ENCODE measurements around the gene CLDN7.

CLDN7 gene

GRCh38 chr17:7239091-7240027 is 22.9 kb downstream of the CLDN7 start, which contains the start of gene PHF23:
Gene PHF23, minus strand, starts transcription at chr17:7239457. Its CDS starts 178 bp downstream, at chr17:7239279.
- TF ChIP-seq GATA2 (IDR thresholded peaks at IDR 0.05; ENCODE audit: low read depth, low read length) = no peak
- TF ChIP-seq GATA3 (IDR thresholded peaks at IDR 0.05; ENCODE audit: low read depth, low read length) = no peak

- TF ChIP-seq GATA2 (IDR thresholded peaks at IDR 0.05; ENCODE audit: low read depth, low read length) (no peak), GATA3 (IDR thresholded peaks at IDR 0.05; ENCODE audit: low read depth, low read length) (no peak)
These were observed 23.7 kb downstream of the CLDN7 start for GRCh38 chr17:7238420-7239090.

- TF ChIP-seq GATA3 (IDR thresholded peaks at IDR 0.05; ENCODE audit: low read depth, low read length) = no peak
- no peak for TF ChIP-seq GATA2 (IDR thresholded peaks at IDR 0.05; ENCODE audit: low read depth, low read length)
These were observed 24.4 kb downstream of the CLDN7 start for GRCh38 chr17:7237761-7238419.

GRCh38 chr17:7237266-7237760 is 25.0 kb downstream of the CLDN7 start:
- TF ChIP-seq GATA2 (IDR thresholded peaks at IDR 0.05; ENCODE audit: low read depth, low read length) (0 out of 2 replicates have a peak, but pooled peaks have one; percentile 19), GATA3 (IDR thresholded peaks at IDR 0.05; ENCODE audit: low read depth, low read length) (no peak)

GRCh38 chr17:7236808-7237207 is 25.5 kb downstream of the CLDN7 start:
- TF ChIP-seq GATA3 (IDR thresholded peaks at IDR 0.05; ENCODE audit: low read depth, low read length) (no peak), GATA2 (IDR thresholded peaks at IDR 0.05; ENCODE audit: low read depth, low read length) (no peak)

- no peak for TF ChIP-seq GATA3 (IDR thresholded peaks at IDR 0.05; ENCODE audit: low read depth, low read length)
- no peak for TF ChIP-seq GATA2 (IDR thresholded peaks at IDR 0.05; ENCODE audit: low read depth, low read length)
These were observed 26.3 kb downstream of the CLDN7 start for GRCh38 chr17:7235693-7236665.

- no peak for TF ChIP-seq GATA2 (IDR thresholded peaks at IDR 0.05; ENCODE audit: low read depth, low read length)
- no peak for TF ChIP-seq GATA3 (IDR thresholded peaks at IDR 0.05; ENCODE audit: low read depth, low read length)
These were observed 28.0 kb downstream of the CLDN7 start, which contains the start of gene DVL2 for GRCh38 chr17:7234083-7234951. Gene DVL2, minus strand, starts transcription at chr17:7234517. Its CDS starts 255 bp downstream, at chr17:7234262.

- TF ChIP-seq GATA3 (IDR thresholded peaks at IDR 0.05; ENCODE audit: low read depth, low read length) = no peak
- no peak for TF ChIP-seq GATA2 (IDR thresholded peaks at IDR 0.05; ENCODE audit: low read depth, low read length)
These were observed 28.6 kb downstream of the CLDN7 start for GRCh38 chr17:7233701-7234082.

GRCh38 chr17:7232114-7232513 is 30.2 kb downstream of the CLDN7 start:
- TF ChIP-seq GATA3 (IDR thresholded peaks at IDR 0.05; ENCODE audit: low read depth, low read length) = no peak
- TF ChIP-seq GATA2 (IDR thresholded peaks at IDR 0.05; ENCODE audit: low read depth, low read length) = no peak

GRCh38 chr17:7229504-7229903 is 32.8 kb downstream of the CLDN7 start:
- TF ChIP-seq GATA3 (IDR thresholded peaks at IDR 0.05; ENCODE audit: low read depth, low read length) = no peak
- no peak for TF ChIP-seq GATA2 (IDR thresholded peaks at IDR 0.05; ENCODE audit: low read depth, low read length)

GRCh38 chr17:7228920-7229319 is 33.4 kb downstream of the CLDN7 start:
- TF ChIP-seq GATA2 (IDR thresholded peaks at IDR 0.05; ENCODE audit: low read depth, low read length) = no peak
- TF ChIP-seq GATA3 (IDR thresholded peaks at IDR 0.05; ENCODE audit: low read depth, low read length) = no peak

Data from SH-SY5Y (cell line).